HG02870 (cell line): ENCODE data around the gene SLC6A19.

Experiments
- ATAC-seq: cut with Tn5 transposase; IDR thresholded peaks from one replicate; pipeline ENCODE4 v1.9.1; 2021; ENCODE audit warnings: mild to moderate bottlenecking, moderate library complexity; ENCODE audit not compliant: unreplicated experiment

SLC6A19 gene

GRCh38 chr5:1193591-1193985 is 7.8 kb upstream of the SLC6A19 start:
- ATAC-seq = no peak

- no peak for ATAC-seq
Observed at GRCh38 chr5:1194378-1194777, 7.0 kb upstream of the SLC6A19 start.

DNA sequence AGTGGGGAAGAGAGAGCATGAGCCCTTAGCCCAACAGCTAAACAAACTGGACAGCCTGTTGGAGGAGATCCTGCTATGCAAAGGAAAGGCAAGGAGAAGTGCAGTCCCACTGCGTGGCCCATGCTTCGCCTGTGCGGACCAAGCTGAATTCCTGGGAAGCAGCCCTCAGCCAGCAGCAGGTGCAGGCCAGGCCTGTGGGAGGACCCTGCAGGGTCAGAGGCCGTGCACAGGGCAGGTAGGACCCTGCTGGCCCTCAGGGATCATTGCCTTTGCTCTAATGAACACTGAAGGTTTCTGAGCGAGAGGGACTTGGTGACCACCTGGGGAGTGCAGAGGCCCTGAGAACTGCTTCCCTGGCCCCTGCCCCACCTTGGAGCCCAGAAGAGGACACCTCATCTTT is 6.0 kb upstream of the SLC6A19 start:
- ATAC-seq = no peak

GRCh38 chr5:1195916-1196315 is 5.5 kb upstream of the SLC6A19 start:
- ATAC-seq = no peak

DNA sequence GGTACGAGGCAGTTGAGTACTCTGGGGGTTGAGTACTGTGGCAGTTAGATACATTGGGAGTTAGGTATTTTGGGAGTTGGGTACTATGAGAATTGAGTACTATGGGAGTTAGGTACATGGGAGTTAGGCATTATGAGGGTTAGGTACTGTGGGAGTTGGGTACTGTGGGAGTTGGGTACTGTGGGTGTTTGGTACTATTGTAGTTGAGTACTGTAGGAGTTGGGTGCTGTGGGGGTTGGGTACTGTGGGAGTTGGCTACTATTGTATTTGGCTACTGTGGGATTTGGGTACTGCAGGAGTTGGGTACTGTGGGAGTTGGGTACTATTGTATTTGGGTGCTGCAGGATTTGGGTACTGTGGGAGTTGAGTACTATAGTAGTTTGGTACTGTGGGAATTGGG is 4.8 kb upstream of the SLC6A19 start:
- no peak for ATAC-seq

- ATAC-seq = no peak
Observed at GRCh38 chr5:1197876-1198666, 3.3 kb upstream of the SLC6A19 start.

DNA sequence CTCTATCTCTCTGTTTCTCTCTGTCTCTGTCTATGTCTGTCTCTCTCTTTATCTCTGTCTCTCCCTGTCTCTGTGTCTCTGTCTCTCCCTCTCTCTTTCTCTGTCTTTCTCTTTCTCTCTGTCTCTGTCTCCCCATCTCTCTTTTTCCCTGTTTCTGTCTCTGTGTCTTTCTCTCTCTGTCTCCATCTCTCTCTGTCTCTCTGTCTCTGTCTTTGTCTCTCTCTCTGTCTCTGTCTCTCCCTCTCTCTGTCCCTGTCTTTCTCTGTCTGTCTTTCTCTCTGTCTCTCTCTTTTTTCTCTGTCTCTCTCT is 2.1 kb upstream of the SLC6A19 start:
- no peak for ATAC-seq

DNA sequence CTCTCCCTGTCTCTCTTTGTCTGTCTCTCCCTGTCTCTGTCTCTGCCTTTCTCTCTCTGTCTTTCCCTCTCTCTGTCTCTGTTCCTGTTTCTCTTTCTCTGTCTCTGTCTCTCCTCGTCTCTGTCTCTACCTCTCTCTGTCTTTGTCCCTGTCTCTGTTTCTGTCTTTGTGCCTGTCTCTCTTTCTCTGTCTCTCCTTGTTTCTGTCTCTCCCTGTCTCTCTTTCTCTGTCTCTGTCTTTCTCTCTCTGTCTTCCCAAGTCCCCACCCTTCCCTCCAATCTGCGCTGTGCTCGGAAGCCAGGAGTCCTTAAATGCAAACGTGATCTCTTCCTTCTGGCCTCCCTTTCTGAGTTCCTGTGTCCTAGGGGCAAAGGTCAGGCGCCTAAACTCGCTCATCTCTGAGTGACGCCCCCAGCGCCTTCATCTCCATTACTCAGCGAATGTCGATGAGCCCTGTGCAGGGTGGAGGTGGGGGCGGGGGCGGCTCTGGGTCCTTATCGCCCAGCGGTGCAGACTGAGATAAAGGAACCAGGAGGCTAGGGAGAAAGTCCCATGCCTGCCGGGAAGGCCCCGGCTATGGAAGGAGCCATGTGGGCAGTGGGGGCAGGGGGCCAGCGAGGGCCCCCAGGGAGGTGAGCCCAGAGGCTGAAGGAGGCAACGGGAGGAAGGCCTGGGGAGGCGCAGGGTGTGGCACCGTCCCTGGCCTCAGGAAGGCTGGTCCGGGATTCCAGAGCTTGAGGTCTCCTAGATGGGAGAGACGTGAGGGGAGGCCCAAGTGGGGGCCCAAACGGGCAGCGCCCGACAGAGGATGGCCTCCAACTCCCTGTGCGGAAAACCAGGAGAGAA is 1.5 kb upstream of the SLC6A19 start:
- ATAC-seq = no peak

DNA sequence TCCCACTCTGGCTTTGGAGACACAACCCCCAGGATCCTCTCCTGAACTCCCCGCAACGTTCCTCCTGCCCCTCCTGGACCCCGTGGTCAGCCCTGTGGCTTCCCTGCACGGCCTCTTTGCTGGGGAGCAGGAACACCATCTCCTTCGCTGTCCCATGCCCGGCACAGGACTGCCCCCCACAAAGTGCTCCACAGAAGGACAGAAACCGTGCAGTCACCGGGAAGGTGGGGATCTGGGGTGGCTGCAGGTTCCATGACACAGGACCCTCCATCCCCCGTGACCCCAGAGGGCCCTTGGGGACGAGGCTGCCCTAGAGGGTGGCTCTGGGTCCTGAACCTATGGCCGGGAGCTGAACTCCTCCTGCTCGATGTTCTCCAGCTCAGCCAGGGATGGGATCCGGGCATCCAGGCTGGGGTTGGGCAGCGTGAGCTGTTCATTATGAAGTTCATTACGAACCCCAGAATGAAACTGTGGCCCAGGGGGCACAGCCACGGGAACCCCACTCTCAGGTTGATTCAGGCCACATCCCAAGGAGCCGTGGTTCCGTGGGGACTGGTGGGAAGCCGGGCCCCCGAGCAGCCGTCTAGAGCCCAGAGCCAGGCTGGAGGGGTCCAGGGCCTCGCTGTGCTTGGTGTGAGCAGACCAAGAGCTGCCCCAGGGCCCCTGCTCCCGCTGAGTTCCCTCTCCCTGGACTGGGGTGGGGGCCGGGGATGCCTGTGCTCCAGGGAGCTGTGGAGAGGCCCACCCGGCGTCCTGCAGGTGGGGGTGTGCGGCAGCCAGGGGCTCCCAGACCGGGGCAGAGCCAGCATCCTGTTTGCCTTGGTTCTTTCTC is 684 bp upstream of the SLC6A19 start:
- no peak for ATAC-seq

DNA sequence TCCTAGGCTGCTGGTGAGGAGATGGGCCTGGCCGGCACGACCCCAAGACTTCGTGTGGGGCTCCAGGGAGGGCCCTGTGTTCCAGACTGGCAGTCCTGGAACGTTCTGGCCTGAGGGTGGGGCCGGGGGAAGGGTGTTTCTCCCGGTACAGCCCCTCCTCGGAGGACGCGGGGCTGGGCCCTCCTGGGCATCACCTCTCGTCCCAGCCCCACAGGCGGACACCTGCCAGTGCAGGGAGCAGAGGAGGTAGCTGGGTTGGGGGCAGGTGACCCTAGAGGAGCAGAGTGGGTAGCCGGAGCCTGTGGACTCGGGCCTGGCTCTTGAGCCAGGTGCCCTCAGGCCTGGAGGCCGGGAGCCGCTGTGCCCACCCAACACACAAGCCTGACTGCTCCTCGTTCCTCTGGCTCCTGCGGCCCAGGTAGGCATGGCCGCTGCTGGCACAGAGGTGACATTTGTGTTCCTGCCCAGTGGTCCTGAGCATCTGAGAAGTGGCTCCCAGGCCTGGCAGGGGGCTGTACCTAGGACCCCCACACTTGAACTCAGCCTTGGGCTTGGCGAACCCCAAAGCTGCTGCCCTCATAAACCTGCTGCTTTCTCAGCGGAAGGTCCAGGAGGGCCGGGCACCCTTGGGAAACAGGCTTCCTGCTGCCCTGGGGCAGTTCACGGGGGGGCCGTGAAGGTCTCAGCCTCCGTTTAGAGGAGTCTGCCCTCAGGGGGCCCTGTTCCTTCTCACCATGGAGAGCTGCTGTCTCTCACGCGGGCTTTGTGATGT is 817 bp downstream of the SLC6A19 start:
- ATAC-seq = no peak

DNA sequence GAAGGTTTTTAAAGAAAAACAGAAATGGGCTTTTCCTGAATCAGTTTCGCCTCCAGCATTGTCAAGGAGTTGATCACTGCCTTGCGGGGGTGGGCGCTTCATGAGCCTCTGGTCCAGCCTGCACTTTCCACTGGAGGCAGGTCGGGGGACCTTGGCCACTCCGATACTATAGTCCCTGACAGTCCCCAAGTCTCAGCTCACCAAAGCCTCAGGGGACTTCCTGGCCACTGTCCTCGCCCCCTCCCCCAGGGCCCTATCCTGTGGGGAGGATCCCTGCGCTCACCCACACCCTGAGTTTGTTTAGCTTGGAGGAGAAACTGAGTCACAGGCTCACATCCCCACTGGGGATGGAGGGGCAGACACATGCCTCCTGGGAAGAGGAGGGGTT is 1.4 kb downstream of the SLC6A19 start:
- no peak for ATAC-seq

DNA sequence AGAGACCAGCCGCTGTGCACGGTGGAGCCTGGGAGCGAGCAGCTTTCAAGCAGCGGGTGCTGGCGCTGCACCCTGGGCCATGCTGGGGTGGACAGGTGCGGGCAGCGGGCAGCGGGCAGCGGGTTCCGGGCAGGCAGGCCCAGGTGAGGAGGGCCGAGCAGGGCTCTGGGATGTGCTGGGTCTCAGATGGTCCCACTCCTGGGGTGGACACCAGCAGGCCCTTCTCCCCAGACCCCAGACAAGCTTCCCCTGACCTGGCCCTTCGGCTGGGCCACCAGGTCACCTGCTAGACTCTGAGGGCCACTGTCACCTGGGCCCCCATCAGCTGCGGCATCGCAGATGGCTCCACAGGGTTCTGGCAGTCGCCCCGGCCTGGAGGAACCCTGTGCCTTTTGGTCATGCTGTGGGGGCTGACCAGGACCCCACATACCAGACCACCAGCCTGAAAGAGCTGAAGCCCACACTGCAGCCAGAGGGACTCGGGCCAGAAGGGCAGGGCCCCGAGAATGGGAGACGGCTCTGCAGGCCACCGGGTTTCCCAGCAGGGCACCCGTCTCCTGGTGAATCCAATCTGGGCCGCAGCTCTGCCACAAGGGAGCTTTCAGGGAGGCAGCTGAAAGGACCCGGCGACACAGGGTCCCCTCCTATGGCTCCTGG is 2.0 kb downstream of the SLC6A19 start:
- ATAC-seq = no peak

- no peak for ATAC-seq
Observed at GRCh38 chr5:1203968-1204692, 2.7 kb downstream of the SLC6A19 start.

DNA sequence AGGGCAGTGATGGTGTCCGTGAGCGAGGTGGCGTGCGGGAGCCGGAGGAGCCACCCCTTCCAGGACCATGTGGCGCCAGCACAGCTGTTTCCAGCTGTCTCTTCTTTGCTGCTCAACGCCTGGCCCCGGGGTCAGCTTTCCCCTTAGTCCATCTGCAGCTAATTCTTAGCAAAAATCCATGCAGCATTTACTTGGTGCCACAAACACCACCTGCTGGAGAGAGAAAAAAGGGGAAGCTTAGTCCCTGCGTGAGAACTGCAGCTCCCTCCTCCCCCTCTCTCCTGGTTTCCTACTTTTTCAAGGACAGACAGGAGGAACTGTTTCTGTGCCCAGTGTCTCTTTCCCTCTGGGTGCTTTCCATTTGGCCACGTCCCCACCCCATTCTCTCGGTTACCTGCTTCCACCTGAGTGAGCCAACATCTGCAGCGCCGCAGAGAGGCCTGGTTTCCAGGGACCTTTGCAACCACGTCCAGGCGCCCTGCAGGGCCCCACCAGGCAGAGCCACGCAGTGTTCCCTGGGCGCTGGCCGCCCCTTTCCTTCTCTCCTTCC is 3.4 kb downstream of the SLC6A19 start:
- no peak for ATAC-seq

DNA sequence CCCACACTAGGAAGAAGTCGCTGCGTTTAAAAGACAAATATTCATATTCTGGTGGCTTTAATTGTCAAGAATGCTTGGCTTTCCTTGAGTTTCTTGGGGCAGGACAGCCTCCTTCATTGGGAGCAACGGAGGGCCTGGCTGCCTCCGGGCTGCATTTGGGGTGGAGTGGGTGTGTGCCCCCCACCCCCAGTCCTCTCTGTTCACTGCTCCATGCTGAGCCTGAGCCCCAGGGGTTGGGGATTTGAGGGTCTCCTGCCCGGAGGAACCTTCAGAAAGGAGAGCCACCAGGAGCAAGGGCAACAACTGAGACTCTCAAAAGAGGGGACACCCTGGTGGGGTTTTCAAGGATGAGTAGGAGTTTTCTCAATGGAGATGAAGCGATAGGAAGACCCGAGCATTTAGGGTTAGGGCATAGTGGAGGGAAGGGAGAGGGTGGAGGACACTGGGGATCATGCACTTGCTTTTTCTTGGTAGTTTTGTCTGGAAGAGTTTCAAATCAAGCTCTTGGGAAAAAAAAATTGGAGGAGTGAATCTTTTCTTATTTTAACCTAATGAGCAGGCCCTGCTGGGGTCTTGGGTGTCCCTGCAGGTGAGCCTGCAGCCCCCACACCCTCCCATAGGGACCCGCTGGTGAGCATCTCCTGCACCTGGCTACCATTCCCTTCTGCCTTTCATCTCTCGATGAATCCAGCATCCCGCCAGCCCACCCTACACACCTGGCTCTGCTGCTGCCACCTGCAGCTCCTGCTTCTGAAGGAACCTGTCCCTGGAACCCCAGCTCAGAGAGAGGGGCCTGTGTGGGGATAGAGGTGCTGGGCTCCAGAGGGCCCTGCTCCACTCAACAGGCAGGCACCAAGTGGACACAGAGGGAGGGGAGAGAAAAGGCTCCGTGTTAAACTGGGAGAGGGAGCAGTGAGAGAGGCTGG is 4.1 kb downstream of the SLC6A19 start:
- ATAC-seq = no peak

- ATAC-seq = no peak
Observed at GRCh38 chr5:1206521-1207412, 5.4 kb downstream of the SLC6A19 start.

DNA sequence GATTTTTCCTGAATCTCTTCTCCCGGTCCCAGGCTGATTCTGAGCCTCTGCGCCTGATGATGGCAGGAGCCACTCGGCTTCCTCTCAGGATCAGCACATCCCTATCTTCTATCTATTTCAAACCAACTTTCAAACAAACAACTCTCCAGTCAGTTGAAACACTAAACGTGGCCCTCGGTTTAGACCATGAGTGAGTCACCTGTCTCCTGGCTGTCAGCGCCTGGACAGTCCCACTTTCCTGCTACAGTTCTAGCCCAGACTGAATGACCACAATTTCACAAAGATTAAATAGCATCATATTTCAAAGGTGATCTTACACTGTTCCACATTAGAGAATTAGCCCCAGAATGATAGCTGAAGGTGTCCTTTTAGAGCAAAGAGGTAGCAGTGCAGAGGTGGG is 6.2 kb downstream of the SLC6A19 start:
- no peak for ATAC-seq
